GM12875 (cell line): ENCODE data around the gene GMCL1.

Experiments used
- H3K4me3 ChIP-seq: one replicate; pipeline ENCODE4 v1.5.1; 2011; ENCODE audit warnings: low read depth, low read length, control low read depth
- CTCF ChIP-seq: IDR thresholded peaks from 2 replicates; pipeline ENCODE4 v1.5.1; 2011; ENCODE audit warnings: low read depth, mild to moderate bottlenecking, control low read depth, inconsistent platforms, low read length, moderate library complexity, borderline replicate concordance; ENCODE audit not compliant: insufficient read depth

Gene GMCL1

GRCh38 chr2:69810550-69810949 lies 18.9 kb upstream of the GMCL1 start:
- H3K4me3 ChIP-seq = no peak overlapping the region
- no peak for TF ChIP-seq CTCF

- no peak overlapping the region for H3K4me3 ChIP-seq
- TF ChIP-seq CTCF = no peak
Measured at GRCh38 chr2:69811018-69811417, 18.4 kb upstream of the GMCL1 start.

- no peak overlapping the region for H3K4me3 ChIP-seq
- no peak for TF ChIP-seq CTCF
Measured at GRCh38 chr2:69811591-69811990, 17.9 kb upstream of the GMCL1 start.

GRCh38 chr2:69815717-69816116 lies 13.7 kb upstream of the GMCL1 start:
- no peak for TF ChIP-seq CTCF
- no peak overlapping the region for H3K4me3 ChIP-seq

- H3K4me3 ChIP-seq = no peak overlapping the region
- peak; percentile 69; the same call in 1 of the 2 replicates for TF ChIP-seq CTCF
Measured at GRCh38 chr2:69816923-69817542, 12.4 kb upstream of the GMCL1 start.

GRCh38 chr2:69817729-69818501 lies 11.5 kb upstream of the GMCL1 start:
- no peak overlapping the region for H3K4me3 ChIP-seq
- no peak for TF ChIP-seq CTCF
